Heart right ventricle (tissue), 16 donors: ENCODE measurements around the gene SRSF8. TPM values are rescaled to one million over a fixed set of nuclear protein-coding genes. Genes with fewer than 3 reads are reported as not detected.
A peak's percentile ranks its signal among the peaks of the same experiment; 100 is the strongest.

Experiments
- ATAC-seq, 8 donors: fragments of 200-7000 bp; cut with Tn5 transposase; one replicate each; pipeline ENCODE4 v1.9.1; 2020; ENCODE audit warnings: mild to moderate bottlenecking in 8 of 8, moderate library complexity in 8 of 8, moderate number of reproducible peaks in 1 of 8
- DNase-seq, 2 donors: peaks; one replicate each; pipeline ENCODE4 v3.0.0-alpha.2; 2020
- H3K27ac ChIP-seq, 10 donors: fragments of 200-600 bp; sonication (generic) in 2 of 10; one replicate each; pipeline versions ENCODE4 v1.5.0 to v1.8.0; 2020 to 2022; ENCODE audit warnings: mild to moderate bottlenecking in 3 of 10
- H3K27me3 ChIP-seq, 7 donors: fragments of 200-600 bp; one replicate each; pipeline ENCODE4 v1.8.0; 2021 to 2022; ENCODE audit warnings: mild to moderate bottlenecking in 2 of 7
- H3K36me3 ChIP-seq, 9 donors: fragments of 200-600 bp; sonication (generic) in 1 of 9; one replicate each; pipeline versions ENCODE4 v1.5.0 to v1.8.0; 2020 to 2022; ENCODE audit warnings: mild to moderate bottlenecking in 2 of 9
- H3K4me1 ChIP-seq, 9 donors: fragments of 200-600 bp; sonication (generic) in 1 of 9; one replicate each; pipeline versions ENCODE4 v1.5.0 to v1.8.0; 2020 to 2022; ENCODE audit warnings: mild to moderate bottlenecking in 4 of 9
- H3K4me3 ChIP-seq, 10 donors: fragments of 200-600 bp; sonication (generic) in 2 of 10; one replicate each; pipeline versions ENCODE4 v1.5.0 to v1.8.0; 2020 to 2022; ENCODE audit warnings: mild to moderate bottlenecking in 7 of 10, moderate library complexity in 2 of 10
- H3K9me3 ChIP-seq, 11 donors: fragments of 200-600 bp in 10 of 11; sonication (generic) in 2 of 11; one replicate each; pipeline versions ENCODE4 v1.5.0 to v1.8.0; 2013 to 2022; ENCODE audit warnings: mild to moderate bottlenecking in 2 of 11, control low read depth in 1 of 11, moderate library complexity in 1 of 11
- CTCF ChIP-seq, 9 donors: fragments of 200-600 bp; sonication (generic) in 2 of 9; IDR thresholded peaks; one replicate each; pipeline versions ENCODE4 v1.5.0 to v1.8.0; 2021 to 2022; ENCODE audit warnings: antibody characterized with exemption in 9 of 9, mild to moderate bottlenecking in 5 of 9, moderate library complexity in 1 of 9
- WGBS, 2 donors: extraction: QIAGEN DNeasy Blood & Tissue Kit; methylation state at CpG; one replicate each; pipeline ENCODE4 v1.1.7; 2013; ENCODE audit warnings: inconsistent platforms in 1 of 2; 5-methylcytosine and 5-hydroxymethylcytosine counted together
- intact Hi-C, 10 donors: fragments of 100-400 bp; cut with DNase I; formaldehyde crosslinking; loops; one replicate each; pipeline versions ENCODE4 v1.11.1 to v1.14.2; 2022
- polyA plus RNA-seq, 2 donors: library from polyadenylated mRNA; stranded (reverse); fragments of 200-250 nt; gene quantifications; one replicate each; pipeline ENCODE4 v1.2.3, GENCODE V29; 2013
- total RNA-seq, 10 donors: library from RNA; stranded (reverse); fragmentation: NEBNext Ultra II Directional in 3 of 10; extraction: Animal tissue kit (Norgen Biotek cat#: 25700) in 3 of 10; gene quantifications; one replicate each; pipeline versions ENCODE4 v1.2.1 to v1.2.4, GENCODE V29; 2021 to 2023
- donor health status: Arrhythmogenic right ventricular cardiomyopathy.
- donor health status: ischemic (EF 13 %, LVEDD 7.1; RV severe dilation, severe dysfunction).
- donor health status: healthy with polysubstance abuse.
- donor health status: DM: no; HTN: yes; CAD: no.
- donor health status: DM: no; HTN: no; CAD: no.
- donor health status: ischemic (EF 25% LVEDD 6.9; RV normal size, moderate dysfunction).
- donor health status: ischemic (EF 25% LVEDD 5.7; RV mildly dilated, moderate dysfunction).
- donor health status: healthy.
- donor health status: DM: yes; HTN: yes; CAD: no.
- donor health status: Ischemic cardiomyopathy.
- donor health status: ischemic (EF 35%, LVEDD 5.7; RV mildly dilated, moderate dysfunction).
- donor health status: nonischemic (EF 11% LVEDD 7.7; RV severe dilation, severe dysfunction).
- donor health status: DM: yes; HTN: yes; CAD: no.
- donor health status: PGD.
- donor health status: ischemic (EF 29% LVEDD 5.4; RV normal size, mild dysfunction).
- donor health status: nonischemic (EF 23%, LVEDD 6.1; RV moderate dilation, normal function).

SRSF8 gene
- total and polyA plus RNA-seq, 12 donors = 17.1 to 28.0 (median 20.8) TPM

GRCh38 chr11:95054356-95054755, 12.4 kb upstream of the SRSF8 start:
- H3K36me3 ChIP-seq = no peaks in the 10 kb centered on the region
- no peaks in the 10 kb centered on the region for H3K4me1 ChIP-seq
- peaks cover 0 to 39% (median 15%) of the 10 kb centered on the region in 7 donors for H3K27me3 ChIP-seq
- no peak for ATAC-seq
- no peak for TF ChIP-seq CTCF (IDR thresholded peaks at IDR 0.05)
- no peak overlapping the region for H3K27ac ChIP-seq
- WGBS, 2 donors = 87 to 90% methylated on average over 2 of the region's 2 CpGs
- intact Hi-C loops = no loop called here
- no peaks in the 10 kb centered on the region for H3K9me3 ChIP-seq
- DNase-seq = no peak
- no peak overlapping the region for H3K4me3 ChIP-seq

- intact Hi-C loops = no loop called here
- H3K4me1 ChIP-seq = no peaks in the 10 kb centered on the region
- peaks cover 0 to 33% (median 12%) of the 10 kb centered on the region in 7 donors for H3K27me3 ChIP-seq
- ATAC-seq (no peak), DNase-seq (no peak)
- no peaks in the 10 kb centered on the region for H3K36me3 ChIP-seq
- no peak overlapping the region for H3K27ac ChIP-seq
- no peak overlapping the region for H3K4me3 ChIP-seq
- no peak for TF ChIP-seq CTCF (IDR thresholded peaks at IDR 0.05)
- H3K9me3 ChIP-seq = no peaks in the 10 kb centered on the region
- 40 to 45% methylated on average over 2 of the region's 2 CpGs for WGBS, 2 donors
Measured at GRCh38 chr11:95055283-95055897, 11.3 kb upstream of the SRSF8 start.

GRCh38 chr11:95057959-95058358, 8.8 kb upstream of the SRSF8 start:
- peak in 1 of 8 donors; percentile 18 for ATAC-seq
- H3K9me3 ChIP-seq = no peaks in the 10 kb centered on the region

GRCh38 chr11:95058621-95059020, 8.1 kb upstream of the SRSF8 start:
- no peak for TF ChIP-seq CTCF (IDR thresholded peaks at IDR 0.05)
- H3K36me3 ChIP-seq = no peaks in the 10 kb centered on the region
- no peak overlapping the region for H3K27ac ChIP-seq
- ATAC-seq = no peak
- H3K4me1 ChIP-seq = no peaks in the 10 kb centered on the region
- WGBS, 2 donors = 76 to 80% methylated on average over 1 of the region's 1 CpG
- no peaks in the 10 kb centered on the region for H3K9me3 ChIP-seq
- intact Hi-C loops = no loop called here
- no peak overlapping the region for H3K4me3 ChIP-seq
- peaks cover 0 to 18% (median 7%) of the 10 kb centered on the region in 7 donors for H3K27me3 ChIP-seq
- DNase-seq = no peak

More at GRCh38 chr11:95057959-95058358, 8.8 kb upstream of the SRSF8 start:
- no peak overlapping the region for H3K4me3 ChIP-seq
- intact Hi-C loops = no loop called here
- H3K4me1 ChIP-seq = no peaks in the 10 kb centered on the region
- DNase-seq = no peak
- no peak for TF ChIP-seq CTCF (IDR thresholded peaks at IDR 0.05)
- no peaks in the 10 kb centered on the region for H3K36me3 ChIP-seq
- H3K27ac ChIP-seq = no peak overlapping the region
- WGBS, 2 donors = 91 to 94% methylated on average over 8 of the region's 8 CpGs
- H3K27me3 ChIP-seq = peaks cover 0 to 24% (median 12%) of the 10 kb centered on the region in 7 donors
